Panc1 (cell line): Measurements from ENCODE around the gene THAP4. TPM values are rescaled to one million over a fixed set of nuclear protein-coding genes. Genes with fewer than 3 reads are reported as not detected.

ENCODE experiments used
- ATAC-seq: fragments of 200-7000 bp; cut with Tn5 transposase; 2 replicates; pipeline ENCODE4 v1.9.1; 2020; ENCODE audit warnings: mild to moderate bottlenecking, moderate library complexity
- BruUV-seq: library from RNA; stranded (reverse); fragments of 400-500 nt; replicated peaks from 2 replicates; lab custom pipeline; 2021; lab: Mats Ljungman, UMichigan
- CTCF ChIA-PET: fragments of 300-600 bp; sonication (Branson Sonifier 250); formaldehyde crosslinking; loops from one replicate; lab custom pipeline; 2022; ENCODE audit warnings: antibody characterized with exemption; lab: Charles Lee
- POLR2A ChIA-PET: fragments of 300-600 bp; sonication (Branson Sonifier 250); formaldehyde crosslinking; loops from one replicate; lab custom pipeline; 2022; ENCODE audit warnings: antibody characterized with exemption; lab: Charles Lee
- DNase-seq: peaks from one replicate; pipeline ENCODE4 v3.0.0-alpha.2; 2010; ENCODE audit warnings: low read depth, low spot score
- H3K27ac ChIP-seq: 2 replicates; pipeline ENCODE4 v1.5.1; 2011; ENCODE audit warnings: mild to moderate bottlenecking, low read length, inconsistent platforms
- H3K27me3 ChIP-seq: fragments of 200-500 bp; sonication (Bioruptor generic); 2 replicates; pipeline ENCODE4 v1.6.0; 2014; ENCODE audit warnings: low read length, inconsistent platforms; ENCODE audit not compliant: control insufficient read depth, insufficient read depth
- H3K36me3 ChIP-seq: fragments of 200-500 bp; sonication (Bioruptor generic); 2 replicates; pipeline ENCODE4 v1.5.1; 2014; ENCODE audit warnings: inconsistent platforms, mild to moderate bottlenecking, low read length, moderate library complexity; ENCODE audit not compliant: control insufficient read depth, insufficient read depth
- H3K4me1 ChIP-seq: 2 replicates; pipeline ENCODE4 v1.5.1; 2011; ENCODE audit warnings: inconsistent platforms, mild to moderate bottlenecking, low read length, moderate library complexity; ENCODE audit not compliant: control insufficient read depth, insufficient read depth
- H3K4me3 ChIP-seq, 2 experiments: 2 replicates each; pipeline ENCODE4 v1.5.1; 2011 to 2012; ENCODE audit warnings: low read depth in 2 of 2, low read length in 2 of 2, mild to moderate bottlenecking in 2 of 2, inconsistent platforms in 1 of 2, moderate library complexity in 1 of 2
- H3K9me3 ChIP-seq: fragments of 200-500 bp; sonication (Bioruptor generic); 2 replicates; pipeline ENCODE4 v1.5.1; 2014; ENCODE audit warnings: low read depth, mild to moderate bottlenecking, inconsistent platforms, low read length, moderate library complexity; ENCODE audit not compliant: control insufficient read depth, insufficient read depth
- POLR2AphosphoS5 ChIP-seq: IDR thresholded peaks from 2 replicates; pipeline ENCODE4 v1.6.1; 2012; ENCODE audit warnings: mild to moderate bottlenecking, low read depth, low read length, moderate library complexity
- REST ChIP-seq, 2 experiments: IDR thresholded peaks; 2 replicates each; pipeline ENCODE4 v1.6.1; 2011 to 2012; ENCODE audit warnings: low read depth in 2 of 2, control low read depth in 1 of 2, low read length in 1 of 2, mild to moderate bottlenecking in 1 of 2, moderate library complexity in 1 of 2; ENCODE audit not compliant: insufficient read depth in 1 of 2
- SIN3A ChIP-seq: IDR thresholded peaks from 2 replicates; pipeline ENCODE4 v1.6.1; 2012; ENCODE audit warnings: low read depth, mild to moderate bottlenecking, low read length, moderate library complexity, borderline replicate concordance; ENCODE audit not compliant: insufficient read depth
- TCF7L2 ChIP-seq: IDR thresholded peaks from 2 replicates; pipeline ENCODE4 v1.6.1; 2011; ENCODE audit warnings: mild to moderate bottlenecking, low read depth, low read length, inconsistent platforms
- in situ Hi-C: cut with HindIII; loops from 2 replicates; pipeline ENCODE4 v1.10.0; 2016; ENCODE audit warnings: low sequenced_read_pairs, low pct_unique_long_range_greater_than_20kb
- intact Hi-C: fragments of 100-400 bp; cut with micrococcal nuclease; formaldehyde crosslinking; loops from one replicate; pipeline ENCODE4 v1.10.0; 2022; ENCODE audit not compliant: unreplicated experiment
- total RNA-seq: library from RNA; stranded (reverse); gene quantifications from one replicate; pipeline ENCODE4 v1.2.1, GENCODE V29; 2021; ENCODE audit not compliant: unreplicated experiment
- TF ChIP-seq, protein P1 (sequence below): fragments of 450-650 bp; IDR thresholded peaks from 2 replicates; pipeline ENCODE4 v1.5.1; 2017; ENCODE audit warnings: mild to moderate bottlenecking

Gene THAP4
- total RNA-seq, 1 experiment from 2014 or later: 77.9 TPM

- CTCF ChIA-PET: no interaction called here
- Histone ChIP-seq H3K9me3 (no peaks in the 10 kb centered on the region), H3K27me3 (no peaks in the 10 kb centered on the region), H3K36me3 (no peaks in the 10 kb centered on the region), H3K27ac (no peak overlapping the region), H3K4me1 (no peaks in the 10 kb centered on the region), H3K4me3 (no peak overlapping the region)
- no TSS peak for BruUV-seq
- TF ChIP-seq, protein P1, sequence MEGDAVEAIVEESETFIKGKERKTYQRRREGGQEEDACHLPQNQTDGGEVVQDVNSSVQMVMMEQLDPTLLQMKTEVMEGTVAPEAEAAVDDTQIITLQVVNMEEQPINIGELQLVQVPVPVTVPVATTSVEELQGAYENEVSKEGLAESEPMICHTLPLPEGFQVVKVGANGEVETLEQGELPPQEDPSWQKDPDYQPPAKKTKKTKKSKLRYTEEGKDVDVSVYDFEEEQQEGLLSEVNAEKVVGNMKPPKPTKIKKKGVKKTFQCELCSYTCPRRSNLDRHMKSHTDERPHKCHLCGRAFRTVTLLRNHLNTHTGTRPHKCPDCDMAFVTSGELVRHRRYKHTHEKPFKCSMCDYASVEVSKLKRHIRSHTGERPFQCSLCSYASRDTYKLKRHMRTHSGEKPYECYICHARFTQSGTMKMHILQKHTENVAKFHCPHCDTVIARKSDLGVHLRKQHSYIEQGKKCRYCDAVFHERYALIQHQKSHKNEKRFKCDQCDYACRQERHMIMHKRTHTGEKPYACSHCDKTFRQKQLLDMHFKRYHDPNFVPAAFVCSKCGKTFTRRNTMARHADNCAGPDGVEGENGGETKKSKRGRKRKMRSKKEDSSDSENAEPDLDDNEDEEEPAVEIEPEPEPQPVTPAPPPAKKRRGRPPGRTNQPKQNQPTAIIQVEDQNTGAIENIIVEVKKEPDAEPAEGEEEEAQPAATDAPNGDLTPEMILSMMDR: no peak
- TF ChIP-seq POLR2AphosphoS5: no peak
- TF ChIP-seq REST (IDR thresholded peaks at IDR 0.05; ENCODE audit: insufficient read depth in 1 of 2, low read depth in 2 of 2, low read length in 1 of 2): no peak
- no peak for TF ChIP-seq SIN3A
- TF ChIP-seq TCF7L2: no peak
- ATAC-seq (no peak), DNase-seq (no peak)
- in situ Hi-C loops: no loop called here
- POLR2A ChIA-PET: interaction anchor here (0.6 kb wide), 1 partner anchor 210 kb away, joined by 5 read pairs; no protein-coding TSS in a partner anchor
- intact Hi-C loops: no loop called here
These were observed 57.7 kb downstream of the THAP4 start for GRCh38 chr2:241579281-241579680.

DNA sequence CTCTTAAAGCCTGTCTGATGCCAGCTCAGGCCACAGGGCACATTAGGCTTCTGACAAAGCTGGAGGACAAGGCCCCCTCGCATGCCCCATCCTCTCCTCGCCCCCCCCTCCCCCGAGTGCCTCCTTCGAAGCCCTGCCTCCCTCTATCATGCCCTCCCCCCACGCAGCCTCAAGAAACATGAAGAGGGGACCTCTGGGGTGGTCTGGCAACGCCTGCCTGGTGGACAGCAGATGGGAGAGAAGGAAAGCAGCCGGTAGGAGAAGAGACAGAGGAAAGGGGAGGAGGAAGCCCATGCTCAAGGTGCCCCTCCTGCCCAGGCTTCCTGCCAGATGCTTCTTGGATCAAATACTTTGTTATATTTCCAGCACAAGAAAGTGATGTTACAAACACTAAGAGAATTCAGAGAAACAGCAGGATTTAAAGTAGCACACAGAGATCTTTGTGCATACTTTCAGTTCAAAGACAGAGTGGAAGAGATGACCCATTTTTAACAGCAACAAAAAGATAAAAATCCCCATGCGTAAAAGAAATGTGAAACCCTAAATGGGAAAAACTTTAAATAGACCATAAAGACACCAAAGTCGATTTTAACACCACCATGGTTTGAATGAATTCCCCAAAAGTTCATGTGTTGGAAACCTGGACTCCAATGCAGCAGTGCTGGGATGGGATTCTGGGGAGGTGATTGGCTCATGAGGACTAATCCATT lies 59.4 kb downstream of the THAP4 start:
- no TSS peak for BruUV-seq
- POLR2A ChIA-PET: no interaction called here
- DNase-seq (no peak), ATAC-seq (no peak)
- H3K36me3 ChIP-seq: no peaks in the 10 kb centered on the region
- no peak overlapping the region for H3K27ac ChIP-seq
- intact Hi-C loops: no loop called here
- in situ Hi-C loops: no loop called here
- no peaks in the 10 kb centered on the region for H3K9me3 ChIP-seq
- no peak for TF ChIP-seq SIN3A
- no peak for TF ChIP-seq TCF7L2
- TF ChIP-seq POLR2AphosphoS5: no peak
- TF ChIP-seq, protein P1: no peak
- TF ChIP-seq REST (IDR thresholded peaks at IDR 0.05; ENCODE audit: insufficient read depth in 1 of 2, low read depth in 2 of 2, low read length in 1 of 2): no peak
- no peak overlapping the region for H3K4me3 ChIP-seq
- no peaks in the 10 kb centered on the region for H3K4me1 ChIP-seq
- CTCF ChIA-PET: interaction anchor here (0.7 kb wide), 1 partner anchor 129 kb away, joined by 5 read pairs; no protein-coding TSS in a partner anchor
- no peaks in the 10 kb centered on the region for H3K27me3 ChIP-seq
